ENCODE data around the gene ECI1. TPM values are rescaled to one million over a fixed set of nuclear protein-coding genes. Genes with fewer than 3 reads are reported as not detected.
A peak's percentile ranks its signal among the peaks of the same experiment; 100 is the strongest.

The ECI1 gene
- total RNA-seq, 1 experiment from 2014 or later, result 95.4 TPM

DNA sequence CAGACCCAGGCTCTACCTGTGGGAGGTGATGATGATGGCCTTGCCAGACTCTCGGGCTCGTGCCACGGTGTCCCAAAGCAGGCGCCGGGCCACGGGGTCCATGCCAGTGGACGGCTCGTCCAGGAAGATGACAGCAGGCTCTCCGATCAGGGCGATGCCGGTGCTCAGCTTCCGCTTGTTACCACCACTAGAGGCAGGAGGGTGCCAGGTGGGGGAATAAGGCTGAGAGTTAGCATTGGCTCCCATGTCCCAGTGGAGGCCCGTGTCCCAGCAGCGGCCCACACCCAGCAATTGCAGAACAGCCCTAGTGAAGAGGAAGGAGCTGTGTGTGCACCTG is 26.9 kb upstream of the ECI1 start:
- Histone ChIP-seq H2BK5ac (ENCODE audit: insufficient read length, low read length) (no peak overlapping the region), H2AK5ac (ENCODE audit: insufficient read length, low read length) (no peak overlapping the region), H3K4ac (ENCODE audit: low read depth, low read length) (no peak overlapping the region), H3K56ac (ENCODE audit: insufficient read length, low read depth, low read length) (no peak overlapping the region), H3K79me1 (ENCODE audit: insufficient read depth, low read depth, low read length, poor library complexity, severe bottlenecking) (no peaks in the 10 kb centered on the region), H3K79me2 (ENCODE audit: insufficient read depth, low read length) (no peaks in the 10 kb centered on the region), H3K9me3 (ENCODE audit: control insufficient read depth, low read depth, low read length) (no peaks in the 10 kb centered on the region), H3K27me3 (ENCODE audit: insufficient read depth, low read length) (no peaks in the 10 kb centered on the region), H2BK120ac (ENCODE audit: low read depth, low read length, poor library complexity, severe bottlenecking) (no peak overlapping the region), H2BK12ac (ENCODE audit: insufficient read length, low read depth, low read length) (no peak overlapping the region), H4K20me1 (ENCODE audit: control insufficient read depth, insufficient read depth, insufficient read length) (no peaks in the 10 kb centered on the region), H3K18ac (ENCODE audit: insufficient read length, low read depth, low read length) (no peak overlapping the region), H2BK15ac (ENCODE audit: low read depth, low read length) (no peak overlapping the region), H2BK20ac (ENCODE audit: low read depth, low read length, poor library complexity, severe bottlenecking) (no peak overlapping the region), H3K9ac (ENCODE audit: extremely low read depth, insufficient read length, low read length) (no peak overlapping the region), H2AFZ (ENCODE audit: low read length) (no peak overlapping the region), H3K14ac (ENCODE audit: insufficient read depth, low read length) (no peak overlapping the region; the same call in 1 of the 2 replicates), H3K27ac (ENCODE audit: insufficient read length, low read depth, low read length) (no peak overlapping the region), H3T11ph (ENCODE audit: low read length) (no peak overlapping the region), H4K5ac (ENCODE audit: insufficient read length, low read depth, low read length) (no peak overlapping the region), H3K4me1 (ENCODE audit: insufficient read depth, low read length) (no peaks in the 10 kb centered on the region), H3K23me2 (ENCODE audit: insufficient read length, low read depth, low read length, poor library complexity, severe bottlenecking) (no peaks in the 10 kb centered on the region), H4K91ac (ENCODE audit: insufficient read length, low read depth, low read length) (no peak overlapping the region), H3K23ac (ENCODE audit: insufficient read length, low read depth, low read length) (no peak overlapping the region), H4K8ac (replicated peaks; ENCODE audit: insufficient read length, low read depth, low read length) (no peak overlapping the region), H3K4me2 (ENCODE audit: insufficient read depth, insufficient read length, low read length) (no peak overlapping the region)
- TF ChIP-seq, protein P1, sequence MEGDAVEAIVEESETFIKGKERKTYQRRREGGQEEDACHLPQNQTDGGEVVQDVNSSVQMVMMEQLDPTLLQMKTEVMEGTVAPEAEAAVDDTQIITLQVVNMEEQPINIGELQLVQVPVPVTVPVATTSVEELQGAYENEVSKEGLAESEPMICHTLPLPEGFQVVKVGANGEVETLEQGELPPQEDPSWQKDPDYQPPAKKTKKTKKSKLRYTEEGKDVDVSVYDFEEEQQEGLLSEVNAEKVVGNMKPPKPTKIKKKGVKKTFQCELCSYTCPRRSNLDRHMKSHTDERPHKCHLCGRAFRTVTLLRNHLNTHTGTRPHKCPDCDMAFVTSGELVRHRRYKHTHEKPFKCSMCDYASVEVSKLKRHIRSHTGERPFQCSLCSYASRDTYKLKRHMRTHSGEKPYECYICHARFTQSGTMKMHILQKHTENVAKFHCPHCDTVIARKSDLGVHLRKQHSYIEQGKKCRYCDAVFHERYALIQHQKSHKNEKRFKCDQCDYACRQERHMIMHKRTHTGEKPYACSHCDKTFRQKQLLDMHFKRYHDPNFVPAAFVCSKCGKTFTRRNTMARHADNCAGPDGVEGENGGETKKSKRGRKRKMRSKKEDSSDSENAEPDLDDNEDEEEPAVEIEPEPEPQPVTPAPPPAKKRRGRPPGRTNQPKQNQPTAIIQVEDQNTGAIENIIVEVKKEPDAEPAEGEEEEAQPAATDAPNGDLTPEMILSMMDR (conservative IDR thresholded peaks at IDR 0.05), result peak; percentile 56
- Mint-ChIP-seq H3K4me3 (no peak overlapping the region), H3K4me1 (peaks cover 5 to 17% of the 10 kb centered on the region in 2 experiments), H3K9me3 (no peaks in the 10 kb centered on the region), H3K36me3 (ENCODE audit: insufficient read depth in 1 of 3, low read depth in 3 of 3) (peaks cover 0 to 4% (median 3%) of the 10 kb centered on the region in 3 experiments; a peak in 4 of 7 replicates), H3K27me3 (ENCODE audit: low read depth) (peaks cover 7% of the 10 kb centered on the region; the same call in 1 of the 2 replicates), H3K27ac (no peak overlapping the region)
- WGBS (ENCODE audit: extremely low coverage, insufficient read length, low lambda C conversion rate), result no CpG with 5 or more reads among the region's 14 CpGs
- DNase-seq, result peak; percentile 56
